ENCODE measurements around the gene KAZN.

DNA sequence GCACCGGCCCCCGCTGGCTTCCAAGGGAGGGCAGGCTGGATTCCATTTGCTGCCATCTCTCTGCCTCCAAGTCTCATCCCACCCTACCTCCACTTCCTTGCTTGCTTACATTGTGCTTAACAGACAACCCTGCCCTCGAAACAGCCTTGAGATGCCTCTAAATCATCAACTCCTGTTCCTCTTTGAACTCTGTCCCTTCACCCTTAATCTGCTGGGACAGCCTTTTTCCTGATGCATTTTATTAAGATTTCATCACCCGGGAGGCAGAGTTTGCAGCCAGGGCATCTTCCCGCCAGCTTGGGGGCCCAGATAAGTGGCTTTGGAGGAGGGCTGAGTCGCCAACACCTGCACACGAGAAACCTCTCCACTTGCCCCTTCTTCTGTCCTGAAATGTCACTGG lies 192.5 kb downstream of the KAZN start:
- TF ChIP-seq, protein P1, sequence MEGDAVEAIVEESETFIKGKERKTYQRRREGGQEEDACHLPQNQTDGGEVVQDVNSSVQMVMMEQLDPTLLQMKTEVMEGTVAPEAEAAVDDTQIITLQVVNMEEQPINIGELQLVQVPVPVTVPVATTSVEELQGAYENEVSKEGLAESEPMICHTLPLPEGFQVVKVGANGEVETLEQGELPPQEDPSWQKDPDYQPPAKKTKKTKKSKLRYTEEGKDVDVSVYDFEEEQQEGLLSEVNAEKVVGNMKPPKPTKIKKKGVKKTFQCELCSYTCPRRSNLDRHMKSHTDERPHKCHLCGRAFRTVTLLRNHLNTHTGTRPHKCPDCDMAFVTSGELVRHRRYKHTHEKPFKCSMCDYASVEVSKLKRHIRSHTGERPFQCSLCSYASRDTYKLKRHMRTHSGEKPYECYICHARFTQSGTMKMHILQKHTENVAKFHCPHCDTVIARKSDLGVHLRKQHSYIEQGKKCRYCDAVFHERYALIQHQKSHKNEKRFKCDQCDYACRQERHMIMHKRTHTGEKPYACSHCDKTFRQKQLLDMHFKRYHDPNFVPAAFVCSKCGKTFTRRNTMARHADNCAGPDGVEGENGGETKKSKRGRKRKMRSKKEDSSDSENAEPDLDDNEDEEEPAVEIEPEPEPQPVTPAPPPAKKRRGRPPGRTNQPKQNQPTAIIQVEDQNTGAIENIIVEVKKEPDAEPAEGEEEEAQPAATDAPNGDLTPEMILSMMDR (IDR thresholded peaks at IDR 0.05; ENCODE audit: poor library complexity): no peak
- TF ChIP-seq EZH2 (IDR thresholded peaks at IDR 0.05; ENCODE audit: borderline replicate concordance): no peak
- no peak for TF ChIP-seq EZH2phosphoT487 (IDR thresholded peaks at IDR 0.05; ENCODE audit: low read depth, severe bottlenecking, unreplicated experiment)
